IPS-11a (cell line): Measurements from ENCODE around the gene THAP3.

Source experiments
- H3K4me3 ChIP-seq: one replicate; pipeline ENCODE4 v1.5.1; 2013; ENCODE audit warnings: low read depth, low read length, control low read depth

THAP3 gene

DNA sequence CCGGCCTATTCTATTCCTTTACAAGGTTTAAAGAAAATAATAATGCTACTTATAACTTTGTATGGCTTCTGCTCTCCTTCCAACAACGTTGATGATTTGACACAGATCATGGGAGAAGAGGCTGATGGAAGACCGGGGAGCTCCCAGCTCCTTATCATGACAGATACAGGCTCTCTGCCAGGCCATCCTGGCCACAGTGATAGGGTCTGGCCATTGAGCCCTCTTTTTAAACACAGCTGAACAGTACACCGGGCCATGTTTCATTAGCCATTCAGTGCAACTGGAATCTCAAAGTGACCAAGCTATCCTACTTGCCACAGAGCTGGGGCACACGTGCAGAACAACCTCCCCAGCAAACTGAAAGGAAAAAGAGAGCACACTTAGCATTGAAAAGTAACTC lies 42.0 kb downstream of the THAP3 start:
- no peak overlapping the region for H3K4me3 ChIP-seq

DNA sequence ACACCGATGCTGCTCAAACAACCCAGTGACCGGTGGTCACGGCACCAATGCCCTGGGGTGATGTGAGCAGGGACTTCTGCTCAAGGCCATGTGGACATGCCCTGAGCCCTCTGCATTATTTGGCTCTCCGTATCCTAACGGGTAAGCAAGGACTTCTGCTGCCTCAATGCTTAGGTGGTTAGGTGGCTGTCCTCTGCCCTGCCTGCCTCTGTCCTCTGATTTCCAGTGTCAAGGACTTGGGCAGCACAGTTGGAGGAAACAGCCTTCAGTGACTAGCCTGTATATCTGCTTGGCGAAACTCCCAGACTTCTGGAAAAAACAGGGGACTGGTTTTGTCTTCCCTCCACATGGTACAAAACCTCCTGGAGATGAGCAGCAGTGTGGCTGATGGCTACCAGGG lies 42.5 kb downstream of the THAP3 start:
- no peak overlapping the region for H3K4me3 ChIP-seq

- no peak overlapping the region for H3K4me3 ChIP-seq
Measured at GRCh38 chr1:6668503-6668902, 43.8 kb downstream of the THAP3 start.

DNA sequence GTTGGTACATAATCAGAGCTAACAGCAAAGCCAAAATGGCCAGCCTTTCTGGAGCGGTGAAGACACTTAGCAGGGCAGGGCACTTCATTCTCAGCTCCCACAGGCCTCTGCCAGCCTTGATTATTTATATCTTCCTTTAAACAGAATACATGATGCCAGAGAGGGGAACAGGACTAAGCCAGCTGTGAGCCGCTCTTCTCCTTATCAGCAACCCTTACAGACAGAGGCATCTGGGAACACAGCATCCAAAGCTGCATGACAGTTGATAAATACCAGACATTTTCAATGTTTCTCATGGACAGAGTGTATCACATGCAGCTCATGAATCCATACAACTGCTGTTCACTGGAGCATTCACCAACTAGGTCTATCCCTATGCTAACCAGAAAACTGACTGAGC lies 47.9 kb downstream of the THAP3 start:
- no peak overlapping the region for H3K4me3 ChIP-seq

DNA sequence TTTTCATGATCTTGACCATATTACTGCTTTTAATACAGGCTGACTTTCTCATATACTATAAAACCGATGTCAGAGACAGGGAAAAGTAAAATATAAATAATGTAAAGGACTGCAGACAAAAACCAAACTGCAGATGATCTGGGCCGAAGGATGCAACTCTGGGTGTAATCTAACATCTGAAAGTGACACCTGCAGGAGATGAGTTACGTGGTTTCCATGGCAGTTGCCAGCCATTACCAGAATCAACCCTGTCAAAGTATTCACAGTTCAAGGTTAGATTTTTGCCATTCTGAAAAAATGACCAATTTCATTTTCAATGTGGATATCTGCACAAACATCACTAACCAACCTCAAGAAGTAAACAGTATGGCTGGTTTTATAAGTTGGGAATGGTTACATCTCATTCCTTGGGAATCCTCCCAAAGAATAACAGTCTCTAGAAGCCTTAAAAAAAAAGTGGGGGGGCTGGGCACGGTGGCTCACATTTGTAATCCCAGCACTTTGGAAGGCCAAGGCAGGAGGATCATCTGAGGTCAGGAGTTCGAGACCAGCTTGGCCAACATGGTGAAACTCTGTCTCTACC lies 49.2 kb downstream of the THAP3 start:
- H3K4me3 ChIP-seq = no peak overlapping the region

DNA sequence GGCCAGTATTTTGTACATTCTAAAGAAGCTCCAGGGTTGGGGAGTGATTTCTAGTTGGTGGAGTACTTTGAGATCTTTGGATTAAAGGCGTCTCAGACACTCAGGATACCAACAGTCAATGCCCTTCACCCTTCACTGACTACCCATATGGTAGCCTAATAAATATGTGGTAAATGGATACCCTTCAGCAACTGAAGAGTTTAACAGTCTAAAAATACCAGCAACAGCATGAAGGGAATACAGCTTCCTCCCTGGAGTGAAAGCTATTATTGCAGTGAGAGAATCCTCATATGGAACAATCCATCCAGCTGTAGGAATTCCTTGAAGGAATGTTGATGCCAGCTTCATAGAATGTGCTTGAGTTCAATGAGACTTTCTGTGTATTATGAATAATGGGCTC lies 50.1 kb downstream of the THAP3 start:
- no peak overlapping the region for H3K4me3 ChIP-seq

DNA sequence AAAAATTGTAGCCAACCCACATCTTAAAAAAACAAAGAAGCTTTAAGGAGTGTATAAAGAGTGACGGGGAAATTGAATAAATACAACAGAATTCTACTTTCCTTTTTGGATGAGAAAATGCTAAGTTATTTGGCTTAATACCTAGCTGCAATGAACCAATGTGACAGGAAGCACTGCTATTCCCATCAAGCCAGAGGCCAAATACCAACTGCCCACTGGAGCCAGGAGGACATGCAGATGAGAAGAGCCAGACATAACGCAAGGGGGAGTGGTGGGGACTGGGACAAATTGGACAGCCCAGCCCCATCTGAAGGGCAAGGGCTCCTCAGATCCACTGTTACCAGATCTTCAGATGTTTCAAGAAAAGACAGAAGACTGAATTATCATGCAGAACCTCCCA lies 51.3 kb downstream of the THAP3 start:
- no peak overlapping the region for H3K4me3 ChIP-seq
